Lower lobe of right lung (tissue), 2 donors: ENCODE data around the gene PHF14. TPM values are rescaled to one million over a fixed set of nuclear protein-coding genes. Genes with fewer than 3 reads are reported as not detected.
"Not testable (repeated sequence)": the region's sequence is repeated elsewhere in the genome, so short reads cannot be mapped to it uniquely, and the experiment has no call there.

Experiments
- ATAC-seq, 2 donors: fragments of 200-7000 bp; cut with Tn5 transposase; one replicate each; pipeline ENCODE4 v1.9.1; 2020 to 2022; ENCODE audit warnings: mild to moderate bottlenecking in 2 of 2, moderate library complexity in 2 of 2
- DNase-seq: peaks from one replicate; pipeline ENCODE4 v3.0.0-alpha.2; 2020
- H3K27ac ChIP-seq: fragments of 200-600 bp; one replicate; pipeline ENCODE4 v1.8.0; 2022
- H3K27me3 ChIP-seq: fragments of 200-600 bp; one replicate; pipeline ENCODE4 v1.8.0; 2022; ENCODE audit warnings: low read depth
- H3K36me3 ChIP-seq: fragments of 200-600 bp; one replicate; pipeline ENCODE4 v1.8.0; 2022; ENCODE audit warnings: mild to moderate bottlenecking
- H3K4me1 ChIP-seq: fragments of 200-600 bp; one replicate; pipeline ENCODE4 v1.8.0; 2022
- H3K4me3 ChIP-seq: fragments of 200-600 bp; one replicate; pipeline ENCODE4 v1.8.0; 2022; ENCODE audit warnings: mild to moderate bottlenecking
- H3K9me3 ChIP-seq: fragments of 200-600 bp; one replicate; pipeline ENCODE4 v1.8.0; 2022
- intact Hi-C: fragments of 100-400 bp; cut with DNase I; formaldehyde crosslinking; loops from one replicate; pipeline ENCODE4 v1.11.0; 2022
- total RNA-seq: library from RNA; stranded (reverse); fragmentation: NEBNext Ultra II Directional; extraction: Animal tissue kit (Norgen Biotek cat#: 25700); gene quantifications from one replicate; pipeline ENCODE4 v1.2.1, GENCODE V29; 2021
- TF ChIP-seq, protein P1 (sequence below): fragments of 200-600 bp; IDR thresholded peaks from one replicate; pipeline ENCODE4 v1.8.0; 2022; ENCODE audit warnings: antibody characterized with exemption, mild to moderate bottlenecking
- donor health status: DM: no; HTN: yes; CAD: no; lungs with severe emphysema.

PHF14 gene
- total RNA-seq, 1 donor from 2014 or later = 27.9 TPM

- Histone ChIP-seq H3K4me3 (no peak overlapping the region), H3K36me3 (peaks cover 72% of the 10 kb centered on the region), H3K27me3 (no peaks in the 10 kb centered on the region), H3K9me3 (no peaks in the 10 kb centered on the region), H3K27ac (peak overlapping the region; percentile 59), H3K4me1 (peaks cover 35% of the 10 kb centered on the region)
- ATAC-seq = no peak
- TF ChIP-seq, protein P1, sequence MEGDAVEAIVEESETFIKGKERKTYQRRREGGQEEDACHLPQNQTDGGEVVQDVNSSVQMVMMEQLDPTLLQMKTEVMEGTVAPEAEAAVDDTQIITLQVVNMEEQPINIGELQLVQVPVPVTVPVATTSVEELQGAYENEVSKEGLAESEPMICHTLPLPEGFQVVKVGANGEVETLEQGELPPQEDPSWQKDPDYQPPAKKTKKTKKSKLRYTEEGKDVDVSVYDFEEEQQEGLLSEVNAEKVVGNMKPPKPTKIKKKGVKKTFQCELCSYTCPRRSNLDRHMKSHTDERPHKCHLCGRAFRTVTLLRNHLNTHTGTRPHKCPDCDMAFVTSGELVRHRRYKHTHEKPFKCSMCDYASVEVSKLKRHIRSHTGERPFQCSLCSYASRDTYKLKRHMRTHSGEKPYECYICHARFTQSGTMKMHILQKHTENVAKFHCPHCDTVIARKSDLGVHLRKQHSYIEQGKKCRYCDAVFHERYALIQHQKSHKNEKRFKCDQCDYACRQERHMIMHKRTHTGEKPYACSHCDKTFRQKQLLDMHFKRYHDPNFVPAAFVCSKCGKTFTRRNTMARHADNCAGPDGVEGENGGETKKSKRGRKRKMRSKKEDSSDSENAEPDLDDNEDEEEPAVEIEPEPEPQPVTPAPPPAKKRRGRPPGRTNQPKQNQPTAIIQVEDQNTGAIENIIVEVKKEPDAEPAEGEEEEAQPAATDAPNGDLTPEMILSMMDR = no peak
- intact Hi-C loops = no loop called here
- DNase-seq = no peak
Observed at GRCh38 chr7:10934292-10934691, 39.4 kb upstream of the PHF14 start.

GRCh38 chr7:10939237-10939910 is 34.3 kb upstream of the PHF14 start:
- TF ChIP-seq, protein P1 = no peak
- H3K9me3 ChIP-seq = no peaks in the 10 kb centered on the region
- peaks cover 42% of the 10 kb centered on the region for H3K4me1 ChIP-seq
- intact Hi-C loops = no loop called here
- no peaks in the 10 kb centered on the region for H3K27me3 ChIP-seq
- ATAC-seq = peak; percentile 21 to 32
- no peak for DNase-seq
- H3K4me3 ChIP-seq = peak overlapping the region; percentile 73
- H3K27ac ChIP-seq = peak overlapping the region; percentile 97
- H3K36me3 ChIP-seq = peaks cover 36% of the 10 kb centered on the region

GRCh38 chr7:10939911-10940703 is 33.6 kb upstream of the PHF14 start:
- Histone ChIP-seq H3K36me3 (peaks cover 32% of the 10 kb centered on the region), H3K4me1 (peaks cover 34% of the 10 kb centered on the region), H3K27me3 (no peaks in the 10 kb centered on the region), H3K9me3 (no peaks in the 10 kb centered on the region), H3K4me3 (peak overlapping the region; percentile 73), H3K27ac (peak overlapping the region; percentile 97)
- intact Hi-C loops = no loop called here
- TF ChIP-seq, protein P1 = no peak
- peak; percentile 99 to 100 for ATAC-seq
- DNase-seq = peak; percentile 92

DNA sequence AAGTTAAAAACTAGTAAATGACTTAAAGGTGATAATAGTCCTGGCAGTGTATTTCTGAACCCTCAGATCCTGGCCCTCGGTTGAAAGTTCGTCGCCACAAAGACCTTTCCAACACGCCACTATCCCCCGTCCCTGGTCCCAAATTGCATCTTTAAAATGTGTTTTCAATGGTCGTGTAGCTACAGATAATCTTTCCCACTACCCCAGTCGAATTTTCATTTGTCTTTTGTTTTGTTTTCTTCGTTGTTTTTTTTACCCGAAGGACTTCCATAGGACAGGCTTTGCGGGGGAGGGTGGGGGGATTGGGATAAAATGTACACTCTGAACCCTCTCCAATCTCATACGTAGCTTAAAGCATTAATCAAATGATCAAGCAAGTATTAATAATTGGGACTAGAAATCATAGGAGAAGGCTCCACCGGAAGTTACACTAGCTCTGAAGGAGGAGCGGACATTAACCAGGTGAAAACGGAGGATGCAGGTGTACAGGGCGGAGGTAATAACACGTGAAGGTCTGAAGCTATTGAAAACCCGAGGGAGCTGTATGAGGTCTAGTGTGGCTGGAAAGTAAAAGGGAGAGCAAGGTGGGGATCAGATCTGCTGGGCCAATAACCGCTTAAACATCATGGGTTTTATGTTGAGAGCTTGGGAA is 32.8 kb upstream of the PHF14 start:
- intact Hi-C loops = no loop called here
- no peaks in the 10 kb centered on the region for H3K27me3 ChIP-seq
- H3K9me3 ChIP-seq = no peaks in the 10 kb centered on the region
- peak overlapping the region; percentile 97 for H3K27ac ChIP-seq
- peak overlapping the region; percentile 73 for H3K4me3 ChIP-seq
- H3K36me3 ChIP-seq = peaks cover 25% of the 10 kb centered on the region
- TF ChIP-seq, protein P1 = no peak
- ATAC-seq (peak in 1 of 2 donors; percentile 22), DNase-seq (no peak)
- H3K4me1 ChIP-seq = peaks cover 27% of the 10 kb centered on the region

- intact Hi-C loops = no loop called here
- no peak for ATAC-seq
- H3K27me3 ChIP-seq = no peaks in the 10 kb centered on the region
- H3K9me3 ChIP-seq = no peaks in the 10 kb centered on the region
- TF ChIP-seq, protein P1 = no peak
- DNase-seq = no peak
- H3K4me3 ChIP-seq = no peak overlapping the region
- H3K36me3 ChIP-seq = no peaks in the 10 kb centered on the region
- H3K27ac ChIP-seq = no peak overlapping the region
- H3K4me1 ChIP-seq = no peaks in the 10 kb centered on the region
Observed at GRCh38 chr7:10950494-10950893, 23.2 kb upstream of the PHF14 start.

- H3K27me3 ChIP-seq, ATAC-seq, H3K4me3 ChIP-seq, intact Hi-C loops, H3K36me3 ChIP-seq, H3K27ac ChIP-seq, DNase-seq, H3K9me3 ChIP-seq, H3K4me1 ChIP-seq: not testable (repeated sequence)
Observed at GRCh38 chr7:10950974-10951578, 22.6 kb upstream of the PHF14 start.
